ENCODE results near the gene RARG.

RARG gene
- long read RNA-seq, transcript RARG-201 (8 exons, 1,836 nt): major isoform, 8 of 10 reads
- long read RNA-seq, partial matches to known transcripts: 0 of 10 reads
- long read RNA-seq, other reads (novel, unspliced or antisense): 2 of 10 reads

DNA sequence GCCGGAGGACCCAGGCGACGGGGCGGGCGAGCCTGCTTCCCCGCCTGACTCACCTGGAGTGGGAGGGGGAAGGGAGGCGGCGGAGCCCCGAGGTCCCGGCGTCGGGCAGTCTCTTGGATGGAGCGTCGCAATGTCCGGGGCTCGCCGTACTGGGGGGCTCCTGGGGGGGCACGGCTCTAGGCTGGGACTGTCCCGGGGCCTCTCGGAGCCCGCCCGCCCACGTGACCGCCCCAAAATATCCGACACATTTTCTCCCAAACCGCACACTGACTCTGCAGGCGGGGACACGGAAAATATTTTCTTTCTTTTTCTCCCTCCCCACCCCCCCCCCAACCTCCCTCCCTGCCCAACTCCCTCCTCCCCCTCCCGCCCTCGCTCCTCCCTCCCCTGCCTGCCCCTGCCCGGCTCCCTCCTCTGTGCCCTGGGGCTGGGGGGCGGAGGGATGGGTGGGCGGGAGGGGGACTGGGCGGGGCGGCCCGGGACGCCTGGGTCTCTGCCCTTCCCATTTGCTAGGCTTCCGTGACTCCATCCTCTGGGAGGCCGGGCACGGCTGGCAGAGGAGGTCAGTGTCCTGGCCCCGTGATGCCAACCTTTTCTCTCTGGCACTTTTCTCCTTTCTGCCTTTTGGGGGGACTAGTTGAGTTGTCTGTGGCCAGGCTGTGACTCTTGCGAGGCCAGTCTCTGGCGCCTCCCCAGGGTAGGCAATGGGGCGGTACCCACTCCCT lies at the start of gene RARG:
Gene RARG, minus strand, starts transcription at position 289 of the 725 bp plus-strand sequence. CDS start 4,664 bp downstream, outside the sequence.
- TF ChIP-seq POLR2AphosphoS5 (IDR thresholded peaks at IDR 0.05; ENCODE audit: low read depth) (no peak), SPI1 (IDR thresholded peaks at IDR 0.05; ENCODE audit: borderline replicate concordance, low read depth) (no peak), GABPA (IDR thresholded peaks at IDR 0.05; ENCODE audit: low read depth) (no peak)
- Histone ChIP-seq H3K27ac (replicated peaks) (no peak within 1 kb of the TSS), H3K27me3 (ENCODE audit: insufficient read depth, poor library complexity, severe bottlenecking) (peaks cover 15% of the 10 kb centered on the region), H3K4me3 (replicated peaks; ENCODE audit: insufficient read depth, low read length) (peak within 1 kb of the TSS; percentile 44)
- no peak for DNase-seq (ENCODE audit: low read depth in 1 of 2, low spot score in 1 of 2)

DNA sequence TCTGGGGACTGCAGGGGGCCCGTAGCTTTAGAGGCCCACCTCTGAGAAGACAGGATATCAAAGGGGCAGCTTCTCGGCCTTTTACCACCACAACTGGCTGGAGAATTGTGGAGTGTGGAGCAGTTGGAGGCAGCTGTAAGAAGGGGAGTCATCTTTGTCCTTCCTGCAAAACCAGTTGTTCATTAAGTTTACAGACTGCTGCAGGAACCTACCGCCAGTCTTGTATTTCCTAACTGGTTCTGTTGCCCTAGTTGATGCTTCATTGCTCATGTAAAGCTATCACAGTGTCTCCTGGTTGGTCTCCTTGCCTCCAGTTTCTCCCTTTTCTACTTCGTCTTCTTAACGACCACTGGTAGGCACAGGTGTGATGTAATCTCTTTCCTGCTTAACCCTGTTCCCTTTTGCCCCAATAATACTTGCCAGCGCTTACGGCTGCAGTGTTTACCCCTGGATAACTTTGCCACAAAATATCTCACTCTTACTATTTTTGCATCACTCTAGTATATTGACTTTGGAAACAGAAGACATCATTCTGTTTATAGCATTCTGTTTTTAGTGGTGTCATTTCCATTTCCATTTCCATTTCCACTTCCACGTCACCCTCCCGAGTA lies 48.0 kb upstream of the RARG start:
- H3K27ac ChIP-seq (replicated peaks): no peak overlapping the region
- H3K4me3 ChIP-seq (replicated peaks; ENCODE audit: insufficient read depth, low read length): no peak overlapping the region
- TF ChIP-seq, protein P1, sequence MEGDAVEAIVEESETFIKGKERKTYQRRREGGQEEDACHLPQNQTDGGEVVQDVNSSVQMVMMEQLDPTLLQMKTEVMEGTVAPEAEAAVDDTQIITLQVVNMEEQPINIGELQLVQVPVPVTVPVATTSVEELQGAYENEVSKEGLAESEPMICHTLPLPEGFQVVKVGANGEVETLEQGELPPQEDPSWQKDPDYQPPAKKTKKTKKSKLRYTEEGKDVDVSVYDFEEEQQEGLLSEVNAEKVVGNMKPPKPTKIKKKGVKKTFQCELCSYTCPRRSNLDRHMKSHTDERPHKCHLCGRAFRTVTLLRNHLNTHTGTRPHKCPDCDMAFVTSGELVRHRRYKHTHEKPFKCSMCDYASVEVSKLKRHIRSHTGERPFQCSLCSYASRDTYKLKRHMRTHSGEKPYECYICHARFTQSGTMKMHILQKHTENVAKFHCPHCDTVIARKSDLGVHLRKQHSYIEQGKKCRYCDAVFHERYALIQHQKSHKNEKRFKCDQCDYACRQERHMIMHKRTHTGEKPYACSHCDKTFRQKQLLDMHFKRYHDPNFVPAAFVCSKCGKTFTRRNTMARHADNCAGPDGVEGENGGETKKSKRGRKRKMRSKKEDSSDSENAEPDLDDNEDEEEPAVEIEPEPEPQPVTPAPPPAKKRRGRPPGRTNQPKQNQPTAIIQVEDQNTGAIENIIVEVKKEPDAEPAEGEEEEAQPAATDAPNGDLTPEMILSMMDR (IDR thresholded peaks at IDR 0.05; ENCODE audit: insufficient read depth, low read length): no peak
- TF ChIP-seq SPI1 (IDR thresholded peaks at IDR 0.05; ENCODE audit: borderline replicate concordance, low read depth): no peak
- no peak for TF ChIP-seq GABPA (IDR thresholded peaks at IDR 0.05; ENCODE audit: low read depth)
- no peak for TF ChIP-seq POLR2AphosphoS5 (IDR thresholded peaks at IDR 0.05; ENCODE audit: low read depth)
- TF ChIP-seq REST (IDR thresholded peaks at IDR 0.05; ENCODE audit: insufficient replicate concordance, low read depth): no peak
- no peak for DNase-seq (ENCODE audit: low read depth in 1 of 2, low spot score in 1 of 2)
- no peaks in the 10 kb centered on the region for H3K27me3 ChIP-seq (ENCODE audit: insufficient read depth, poor library complexity, severe bottlenecking)

DNA sequence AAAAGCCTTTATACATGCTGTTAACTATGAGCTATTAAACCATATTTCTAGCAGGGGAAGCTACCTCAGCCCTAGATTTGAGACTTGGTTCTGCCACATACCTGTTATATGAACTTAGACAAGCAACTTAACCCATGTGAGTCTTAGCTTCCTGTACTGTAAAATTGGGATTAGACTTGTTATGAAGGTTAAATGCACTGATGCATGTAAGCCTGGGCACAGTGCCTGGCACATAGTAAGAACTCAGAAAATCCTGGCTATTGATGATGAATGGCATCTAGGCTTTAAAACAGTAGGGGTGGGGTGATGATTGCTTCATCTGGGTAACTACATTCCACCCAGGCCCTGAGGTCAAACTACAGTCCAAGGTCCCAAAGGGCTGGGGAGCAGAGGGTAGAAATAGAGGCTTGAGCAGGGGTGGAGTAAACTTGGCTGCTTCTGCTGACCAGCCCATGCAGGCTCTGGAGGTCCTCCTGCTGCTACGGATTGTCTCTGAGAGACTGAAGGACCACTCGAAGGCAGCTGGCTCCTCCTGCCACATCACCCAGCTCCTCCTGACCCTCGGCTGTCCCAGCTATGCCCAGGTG lies 47.4 kb upstream of the RARG start:
- no peak for TF ChIP-seq REST (IDR thresholded peaks at IDR 0.05; ENCODE audit: insufficient replicate concordance, low read depth)
- TF ChIP-seq, protein P1 (IDR thresholded peaks at IDR 0.05; ENCODE audit: insufficient read depth, low read length): no peak
- Histone ChIP-seq H3K27me3 (ENCODE audit: insufficient read depth, poor library complexity, severe bottlenecking) (no peaks in the 10 kb centered on the region), H3K4me3 (replicated peaks; ENCODE audit: insufficient read depth, low read length) (no peak overlapping the region), H3K27ac (replicated peaks) (no peak overlapping the region)
- DNase-seq (ENCODE audit: low read depth in 1 of 2, low spot score in 1 of 2): no peak

DNA sequence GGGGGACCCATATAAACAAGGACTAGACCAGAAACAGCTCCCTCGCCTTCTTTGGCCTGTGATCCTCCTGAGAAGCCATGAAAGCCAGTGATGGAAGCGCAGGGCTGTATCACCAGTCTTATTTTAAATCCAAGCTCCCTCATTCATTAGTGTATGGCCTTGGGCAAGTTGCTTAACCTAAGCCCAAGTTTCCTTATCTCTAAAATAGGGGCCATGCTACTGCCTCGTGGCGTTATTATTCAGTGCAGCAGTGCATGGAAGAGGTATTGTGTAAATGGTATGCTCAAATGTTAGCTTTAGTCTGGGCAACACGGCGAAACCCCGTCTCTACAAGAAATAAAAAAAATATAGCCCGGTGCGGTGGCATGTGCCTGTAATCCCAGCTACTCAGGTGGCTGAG lies 46.0 kb upstream of the RARG start:
- H3K27me3 ChIP-seq (ENCODE audit: insufficient read depth, poor library complexity, severe bottlenecking): no peaks in the 10 kb centered on the region
- H3K4me3 ChIP-seq (replicated peaks; ENCODE audit: insufficient read depth, low read length): no peak overlapping the region
- H3K27ac ChIP-seq (replicated peaks): no peak overlapping the region
- DNase-seq (ENCODE audit: low read depth in 1 of 2, low spot score in 1 of 2): no peak
- TF ChIP-seq, protein P1 (IDR thresholded peaks at IDR 0.05; ENCODE audit: insufficient read depth, low read length): no peak
- TF ChIP-seq SPI1 (IDR thresholded peaks at IDR 0.05; ENCODE audit: borderline replicate concordance, low read depth) (no peak), REST (IDR thresholded peaks at IDR 0.05; ENCODE audit: insufficient replicate concordance, low read depth) (no peak), GABPA (IDR thresholded peaks at IDR 0.05; ENCODE audit: low read depth) (no peak), POLR2AphosphoS5 (IDR thresholded peaks at IDR 0.05; ENCODE audit: low read depth) (no peak)
